Thyroid gland (tissue), 4 donors: Measurements from ENCODE around the gene AP3B1. TPM values are rescaled to one million over a fixed set of nuclear protein-coding genes. Genes with fewer than 3 reads are reported as not detected.

Experiments used
- DNase-seq, 2 donors: peaks; one replicate each; pipeline ENCODE4 v3.0.0-alpha.2; 2019
- H3K27ac ChIP-seq, 3 donors: fragments of 200-600 bp; sonication (generic); 1 replicate in 2 of 3; 2 replicates in 1 of 3; pipeline ENCODE4 v1.5.1; 2016 to 2019; ENCODE audit warnings: mild to moderate bottlenecking in 1 of 3, moderate library complexity in 1 of 3
- H3K27me3 ChIP-seq: fragments of 200-600 bp; sonication (generic); one replicate; pipeline ENCODE4 v1.5.1; 2019
- H3K36me3 ChIP-seq, 2 donors: fragments of 200-600 bp; sonication (generic); one replicate each; pipeline ENCODE4 v1.5.1; 2016 to 2019
- H3K4me1 ChIP-seq, 2 donors: fragments of 200-600 bp; sonication (generic); one replicate each; pipeline ENCODE4 v1.5.1; 2017 to 2019
- H3K4me3 ChIP-seq, 3 donors: fragments of 200-600 bp; sonication (generic); replicated peaks in 1 of 3; 1 replicate in 2 of 3; 2 replicates in 1 of 3; pipeline ENCODE4 v1.5.1; 2016; ENCODE audit warnings: mild to moderate bottlenecking in 1 of 3
- H3K9me3 ChIP-seq: fragments of 200-600 bp; sonication (generic); one replicate; pipeline ENCODE4 v1.5.1; 2017
- CTCF ChIP-seq, 6 experiments: fragments of 200-600 bp in 3 of 6; fragments of 450-650 bp in 3 of 6; sonication (generic) in 3 of 6; IDR thresholded peaks; one replicate each; pipeline ENCODE4 v1.5.1; 2016 to 2019; ENCODE audit warnings: antibody characterized with exemption in 6 of 6, mild to moderate bottlenecking in 2 of 6, inconsistent platforms in 1 of 6, moderate library complexity in 1 of 6
- POLR2A ChIP-seq, 2 donors: fragments of 450-650 bp; IDR thresholded peaks; one replicate each; pipeline ENCODE4 v1.6.1; 2017; ENCODE audit warnings: antibody characterized with exemption in 2 of 2, mild to moderate bottlenecking in 2 of 2, moderate library complexity in 1 of 2
- WGBS, 2 donors: methylation state at CpG; one replicate each; pipeline ENCODE4 v1.1.5; 2017; 5-methylcytosine and 5-hydroxymethylcytosine counted together
- intact Hi-C: fragments of 100-400 bp; cut with DNase I; formaldehyde crosslinking; loops from one replicate; pipeline ENCODE4 v1.15.1; 2023
- total RNA-seq, 4 donors: library from RNA; depleted of rRNA; stranded (reverse); fragments of >200 nt; gene quantifications; one replicate each; pipeline ENCODE4 v1.2.3, GENCODE V29; 2016

The AP3B1 gene
- total RNA-seq, 4 donors from 2014 or later, result 60.9 to 86.6 (median 72.2) TPM

GRCh38 chr5:78102500-78102899 lies 192.0 kb downstream of the AP3B1 start:
- Histone ChIP-seq H3K36me3 (peaks cover 4 to 8% of the 10 kb centered on the region in 2 donors), H3K9me3 (no peaks in the 10 kb centered on the region), H3K4me1 (no peaks in the 10 kb centered on the region), H3K27me3 (no peaks in the 10 kb centered on the region), H3K27ac (no peak overlapping the region), H3K4me3 (no peak overlapping the region)
- no peak for DNase-seq
- TF ChIP-seq POLR2A (IDR thresholded peaks at IDR 0.05) (no peak), CTCF (IDR thresholded peaks at IDR 0.05) (no peak)
- intact Hi-C loops, result no loop called here

- no peak overlapping the region for H3K27ac ChIP-seq
- peaks cover 4 to 8% of the 10 kb centered on the region in 2 donors for H3K36me3 ChIP-seq
- TF ChIP-seq CTCF (IDR thresholded peaks at IDR 0.05), result no peak
- no peak for TF ChIP-seq POLR2A (IDR thresholded peaks at IDR 0.05)
- H3K4me1 ChIP-seq, result no peaks in the 10 kb centered on the region
- no peak for DNase-seq
- intact Hi-C loops, result no loop called here
- H3K9me3 ChIP-seq, result no peaks in the 10 kb centered on the region
- H3K27me3 ChIP-seq, result no peaks in the 10 kb centered on the region
- H3K4me3 ChIP-seq, result no peak overlapping the region
These were observed 199.4 kb downstream of the AP3B1 start for GRCh38 chr5:78095125-78095524.

GRCh38 chr5:78090002-78090401 lies 204.5 kb downstream of the AP3B1 start:
- TF ChIP-seq POLR2A (IDR thresholded peaks at IDR 0.05) (no peak), CTCF (IDR thresholded peaks at IDR 0.05) (no peak)
- Histone ChIP-seq H3K4me3 (no peak overlapping the region), H3K36me3 (no peaks in the 10 kb centered on the region)

GRCh38 chr5:78078858-78079257 lies 215.6 kb downstream of the AP3B1 start:
- intact Hi-C loops, result no loop called here
- no peak for TF ChIP-seq POLR2A (IDR thresholded peaks at IDR 0.05)
- TF ChIP-seq CTCF (IDR thresholded peaks at IDR 0.05), result no peak

More at GRCh38 chr5:78090002-78090401, 204.5 kb downstream of the AP3B1 start:
- intact Hi-C loops, result no loop called here
- Histone ChIP-seq H3K4me1 (no peaks in the 10 kb centered on the region), H3K27me3 (no peaks in the 10 kb centered on the region), H3K27ac (no peak overlapping the region), H3K9me3 (no peaks in the 10 kb centered on the region)
- DNase-seq, result no peak
- 96 to 100% methylated on average over 1 of the region's 1 CpG for WGBS, 2 donors

GRCh38 chr5:78077369-78078068 lies 217.0 kb downstream of the AP3B1 start:
- H3K27ac ChIP-seq, result no peak overlapping the region
- intact Hi-C loops, result no loop called here

More at GRCh38 chr5:78078858-78079257, 215.6 kb downstream of the AP3B1 start:
- DNase-seq, result no peak
- Histone ChIP-seq H3K27me3 (no peaks in the 10 kb centered on the region), H3K9me3 (no peaks in the 10 kb centered on the region), H3K4me1 (no peaks in the 10 kb centered on the region), H3K4me3 (no peak overlapping the region), H3K36me3 (no peaks in the 10 kb centered on the region), H3K27ac (no peak overlapping the region)

More at GRCh38 chr5:78077369-78078068, 217.0 kb downstream of the AP3B1 start:
- H3K4me1 ChIP-seq, result no peaks in the 10 kb centered on the region
- no peaks in the 10 kb centered on the region for H3K36me3 ChIP-seq
- no peaks in the 10 kb centered on the region for H3K27me3 ChIP-seq
- DNase-seq, result no peak
- WGBS, 2 donors, result 98 to 99% methylated on average over 4 of the region's 4 CpGs
- no peak overlapping the region for H3K4me3 ChIP-seq
- TF ChIP-seq CTCF (IDR thresholded peaks at IDR 0.05) (no peak), POLR2A (IDR thresholded peaks at IDR 0.05) (no peak)
- H3K9me3 ChIP-seq, result no peaks in the 10 kb centered on the region
